ENCODE results near the gene SERAC1.
A peak's percentile ranks its signal among the peaks of the same experiment; 100 is the strongest.

The SERAC1 gene

GRCh38 chr6:158161566-158162254 is 6.4 kb downstream of the SERAC1 start:
- peak; percentile 60 for ATAC-seq
- TF ChIP-seq POU6F1 (CRISPR knock-in tag; IDR thresholded peaks at IDR 0.05; ENCODE audit: borderline replicate concordance, low read depth) (no peak), ESRRG (CRISPR knock-in tag; IDR thresholded peaks at IDR 0.05) (no peak), ZNF70 (CRISPR knock-in tag; IDR thresholded peaks at IDR 0.05) (no peak), SNAI2 (CRISPR knock-in tag; IDR thresholded peaks at IDR 0.05) (no peak)

GRCh38 chr6:158160932-158161539 is 7.0 kb downstream of the SERAC1 start:
- TF ChIP-seq BACH2 (CRISPR knock-in tag; IDR thresholded peaks at IDR 0.05; ENCODE audit: borderline replicate concordance) = no peak
- TF ChIP-seq ZNF8 (CRISPR knock-in tag; IDR thresholded peaks at IDR 0.05) = no peak
- no peak for TF ChIP-seq TSHZ2 (CRISPR knock-in tag; IDR thresholded peaks at IDR 0.05)
- TF ChIP-seq PATZ1 (CRISPR knock-in tag; IDR thresholded peaks at IDR 0.05; ENCODE audit: borderline replicate concordance) = no peak
- no peak for TF ChIP-seq ZNF565 (CRISPR knock-in tag; conservative IDR thresholded peaks at IDR 0.05; ENCODE audit: low read depth)
- no peak for TF ChIP-seq TOX (CRISPR knock-in tag; IDR thresholded peaks at IDR 0.05; ENCODE audit: borderline replicate concordance)
- no peak for TF ChIP-seq OSR1 (CRISPR knock-in tag; IDR thresholded peaks at IDR 0.05)
- ATAC-seq = peak; percentile 86

GRCh38 chr6:158158748-158159147 is 9.3 kb downstream of the SERAC1 start:
- ATAC-seq = peak; percentile 33; the same call in 1 of the 3 replicates
- no peak for TF ChIP-seq ZFP3 (CRISPR knock-in tag; IDR thresholded peaks at IDR 0.05)
- no peak for TF ChIP-seq RARB (CRISPR knock-in tag; IDR thresholded peaks at IDR 0.05)
- TF ChIP-seq TCF4 (CRISPR knock-in tag; IDR thresholded peaks at IDR 0.05; ENCODE audit: borderline replicate concordance) = no peak
- TF ChIP-seq ZFP30 (CRISPR knock-in tag; IDR thresholded peaks at IDR 0.05) = no peak

GRCh38 chr6:158158123-158158522 is 9.9 kb downstream of the SERAC1 start:
- ATAC-seq = no peak
- TF ChIP-seq PPARA (CRISPR knock-in tag; IDR thresholded peaks at IDR 0.05; ENCODE audit: borderline replicate concordance) (no peak), ZC3H10 (CRISPR knock-in tag; IDR thresholded peaks at IDR 0.05) (no peak), CSRNP3 (CRISPR knock-in tag; IDR thresholded peaks at IDR 0.05) (no peak), ZFP30 (CRISPR knock-in tag; IDR thresholded peaks at IDR 0.05) (no peak), TSHZ2 (CRISPR knock-in tag; IDR thresholded peaks at IDR 0.05) (no peak), ZNF565 (CRISPR knock-in tag; conservative IDR thresholded peaks at IDR 0.05; ENCODE audit: low read depth) (no peak), TOX (CRISPR knock-in tag; IDR thresholded peaks at IDR 0.05; ENCODE audit: borderline replicate concordance) (no peak), RARB (CRISPR knock-in tag; IDR thresholded peaks at IDR 0.05) (no peak), ZFP3 (CRISPR knock-in tag; IDR thresholded peaks at IDR 0.05) (no peak), TCF4 (CRISPR knock-in tag; IDR thresholded peaks at IDR 0.05; ENCODE audit: borderline replicate concordance) (no peak), SNAI2 (CRISPR knock-in tag; IDR thresholded peaks at IDR 0.05) (no peak), CSDC2 (CRISPR knock-in tag; IDR thresholded peaks at IDR 0.05) (no peak), OSR1 (CRISPR knock-in tag; IDR thresholded peaks at IDR 0.05) (no peak), CREB5 (CRISPR knock-in tag; IDR thresholded peaks at IDR 0.05; ENCODE audit: low read depth) (no peak), PATZ1 (CRISPR knock-in tag; IDR thresholded peaks at IDR 0.05; ENCODE audit: borderline replicate concordance) (no peak)
